NCI-H1436 treated with DMSO at 0.1 percent for 48 hours (cell line): Measurements from ENCODE around the gene MS4A6A.
"Not testable (repeated sequence)": the region's sequence is repeated elsewhere in the genome, so short reads cannot be mapped to it uniquely, and the experiment has no call there.

ENCODE experiments used
- DNase-seq: peaks from one replicate; lab custom pipeline; 2025; lab: John Stamatoyannopoulos, UW

Gene MS4A6A

DNA sequence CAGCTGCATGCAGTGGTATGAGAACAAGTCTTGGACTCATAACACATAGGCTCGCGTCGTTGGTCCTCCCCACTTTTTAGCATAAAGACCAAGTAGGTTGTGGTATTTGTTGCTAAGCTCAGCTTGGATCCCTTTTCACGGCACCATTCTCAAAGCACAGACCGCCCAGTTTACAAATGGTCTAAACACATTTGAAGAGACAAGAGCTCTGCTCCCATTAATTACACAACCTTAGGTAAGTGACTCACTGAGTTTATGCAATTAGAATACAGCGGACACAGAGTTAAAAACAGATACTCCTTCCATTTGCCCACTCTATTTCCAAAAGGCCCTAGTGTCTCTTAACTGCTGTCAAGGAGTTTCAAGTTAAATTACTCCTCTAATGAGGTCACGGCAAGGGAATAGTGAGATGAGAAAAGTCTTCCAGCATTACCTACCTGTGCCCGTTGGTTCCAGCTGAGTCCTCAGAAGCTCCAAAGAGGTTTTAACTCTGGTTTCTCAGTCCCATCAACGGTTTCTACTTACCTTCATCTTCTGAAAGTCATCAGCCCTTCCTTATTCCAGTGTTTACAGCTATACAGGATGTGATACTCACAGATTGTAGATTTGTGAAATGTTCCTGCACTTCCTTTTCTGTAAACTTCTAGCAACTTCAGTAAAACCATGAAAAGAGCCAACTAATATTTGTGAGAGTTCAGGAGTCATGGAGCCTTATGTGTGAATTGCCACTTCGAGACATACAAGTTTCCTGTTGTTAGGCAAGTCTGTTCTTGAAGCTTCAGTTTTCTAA, at the start of gene MS4A6A:
TSS of gene MS4A6A (minus strand) at position 543 of the 790 bp plus-strand sequence. CDS start 1,356 bp downstream, outside the sequence.
- DNase-seq = no peak

GRCh38 chr11:60230681-60231080, 47.8 kb upstream of the MS4A6A start:
- DNase-seq = no peak

DNA sequence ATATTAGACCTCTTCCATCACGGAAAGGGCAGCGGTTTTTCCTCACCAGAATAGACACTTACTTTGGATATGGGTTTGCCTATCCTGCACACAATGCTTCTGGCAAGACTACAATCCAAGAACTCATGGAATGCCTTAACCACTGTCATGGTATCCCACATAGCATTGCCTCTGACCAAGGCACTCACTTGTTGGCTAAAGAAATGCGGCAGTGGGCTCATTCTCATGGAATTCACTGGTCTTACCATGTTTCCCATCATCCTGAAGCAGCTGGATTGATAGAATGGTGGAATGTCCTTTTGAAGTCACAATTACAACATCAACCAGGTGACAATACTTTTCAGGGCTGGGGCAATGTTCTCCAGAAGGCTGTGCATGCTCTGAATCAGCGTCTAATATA, 39.3 kb upstream of the MS4A6A start:
- no peak for DNase-seq

DNA sequence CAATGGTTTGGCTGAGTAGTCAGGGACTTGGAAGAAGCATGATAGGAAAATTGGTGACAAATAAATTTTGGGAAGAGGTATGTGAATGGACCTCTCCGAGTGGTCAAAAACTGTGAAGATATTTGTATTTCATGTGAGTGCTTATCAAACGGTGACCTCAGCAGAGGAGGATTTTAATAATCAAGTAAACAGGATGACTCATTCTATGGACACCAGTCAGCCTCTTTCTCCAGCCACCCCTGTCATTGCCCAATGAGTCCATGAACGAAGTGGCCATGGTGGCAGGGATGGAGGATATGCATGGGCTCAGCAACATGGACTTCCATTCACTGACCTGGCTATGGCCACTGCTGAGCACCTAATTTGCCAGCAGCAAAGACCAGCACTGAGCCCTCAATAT, 38.8 kb upstream of the MS4A6A start:
- no peak for DNase-seq

- DNase-seq = no peak
Measured at GRCh38 chr11:60221181-60221580, 38.3 kb upstream of the MS4A6A start.

GRCh38 chr11:60214386-60214785, 31.5 kb upstream of the MS4A6A start:
- DNase-seq = no peak

- no peak for DNase-seq
Measured at GRCh38 chr11:60211206-60211605, 28.3 kb upstream of the MS4A6A start.

DNA sequence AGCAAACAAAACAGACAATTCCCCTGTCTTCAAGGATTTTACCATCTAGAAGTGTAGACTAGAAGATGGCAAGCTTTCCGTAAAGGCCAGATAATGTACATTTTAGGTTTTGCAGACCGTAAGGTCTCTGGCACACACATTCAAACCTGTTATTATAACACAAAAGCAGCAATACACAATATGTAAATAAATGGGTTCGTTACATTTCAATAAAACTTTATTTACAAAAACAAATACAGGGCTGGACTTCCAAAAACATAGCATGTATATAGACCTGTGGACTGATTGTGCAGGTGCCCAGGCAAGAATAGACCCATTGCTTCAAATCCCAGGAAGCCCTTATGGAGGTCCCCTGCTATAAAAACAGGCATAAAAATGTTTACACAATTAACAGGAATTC, 27.1 kb upstream of the MS4A6A start:
- DNase-seq = no peak

GRCh38 chr11:60208951-60209350, 26.1 kb upstream of the MS4A6A start:
- no peak for DNase-seq

GRCh38 chr11:60208146-60208895, 25.4 kb upstream of the MS4A6A start:
- no peak for DNase-seq

DNA sequence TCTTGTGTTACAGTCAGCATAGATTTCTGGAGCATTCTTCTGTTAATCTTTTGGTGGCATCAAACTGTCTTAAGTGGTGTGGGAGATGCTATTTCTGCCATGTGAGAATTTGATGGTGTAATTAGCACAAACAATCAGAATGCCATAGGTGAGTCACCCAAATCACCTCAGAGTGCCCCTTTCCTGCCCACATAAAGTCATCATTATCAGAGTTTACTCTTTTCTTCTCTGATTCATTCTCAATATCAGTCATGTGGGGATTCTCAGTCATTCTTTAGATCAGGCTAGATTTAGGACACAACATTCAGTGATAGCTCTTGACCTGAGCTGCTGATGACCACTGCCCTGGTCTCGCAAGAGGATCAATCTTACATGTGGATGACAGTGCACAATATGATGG, 23.7 kb upstream of the MS4A6A start:
- no peak for DNase-seq

DNA sequence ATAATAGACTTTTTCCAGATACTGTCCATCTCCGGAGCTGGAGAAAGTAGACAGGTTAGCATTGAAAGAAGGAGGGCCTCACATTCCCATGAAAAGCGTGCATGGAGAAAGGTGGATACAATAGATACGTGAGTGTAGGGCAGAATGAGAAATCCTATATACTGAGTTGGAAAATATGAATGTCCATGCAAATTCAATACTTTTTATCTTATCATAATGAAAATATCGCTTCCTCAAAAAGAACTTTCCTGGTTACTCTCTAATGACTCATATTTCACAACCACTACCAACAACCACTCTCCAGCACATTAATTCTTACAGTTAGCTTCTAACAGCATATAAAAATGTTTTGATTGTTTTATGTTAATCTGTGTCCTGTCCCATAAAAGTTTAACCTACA, 22.0 kb upstream of the MS4A6A start:
- DNase-seq = no peak

DNA sequence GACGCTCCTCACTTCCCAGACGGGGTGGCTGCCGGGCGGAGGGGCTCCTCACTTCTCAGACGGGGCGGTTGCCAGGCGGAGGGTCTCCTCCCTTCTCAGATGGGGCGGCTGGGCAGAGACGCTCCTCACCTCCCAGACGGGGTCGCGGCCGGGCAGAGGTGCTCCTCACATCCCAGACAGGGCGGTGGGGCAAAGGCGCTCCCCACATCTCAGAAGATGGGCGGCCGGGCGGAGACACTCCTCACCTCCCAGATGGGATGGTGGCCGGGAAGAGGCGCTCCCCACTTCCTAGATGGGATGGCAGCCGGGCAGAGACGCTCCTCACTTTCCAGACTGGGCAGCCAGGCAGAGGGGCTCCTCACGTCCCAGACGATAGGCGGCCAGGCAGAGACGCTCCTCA, 18.5 kb upstream of the MS4A6A start:
- DNase-seq = not testable (repeated sequence)

- DNase-seq = no peak
Measured at GRCh38 chr11:60197442-60197841, 14.6 kb upstream of the MS4A6A start.

GRCh38 chr11:60195923-60196368, 13.1 kb upstream of the MS4A6A start:
- no peak for DNase-seq

DNA sequence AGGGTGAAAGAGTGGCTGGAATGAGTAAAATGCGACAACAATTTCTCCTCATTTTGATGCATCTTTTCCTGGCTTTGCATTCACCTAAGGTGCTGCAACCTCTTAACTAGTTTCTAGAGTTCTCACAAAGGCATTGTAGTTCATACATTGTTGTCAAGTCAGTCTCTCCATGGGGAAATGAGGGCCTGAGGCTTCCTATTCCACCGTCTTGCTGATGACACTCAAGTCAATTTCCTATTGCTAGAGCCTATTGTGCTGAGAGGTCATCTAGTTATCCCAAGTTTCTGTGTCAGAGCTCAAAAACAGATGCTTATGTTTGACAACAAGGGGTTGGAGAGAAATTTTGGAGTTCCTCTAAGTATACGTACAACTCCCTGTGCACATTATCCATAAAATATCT, 11.6 kb upstream of the MS4A6A start:
- DNase-seq = no peak

DNA sequence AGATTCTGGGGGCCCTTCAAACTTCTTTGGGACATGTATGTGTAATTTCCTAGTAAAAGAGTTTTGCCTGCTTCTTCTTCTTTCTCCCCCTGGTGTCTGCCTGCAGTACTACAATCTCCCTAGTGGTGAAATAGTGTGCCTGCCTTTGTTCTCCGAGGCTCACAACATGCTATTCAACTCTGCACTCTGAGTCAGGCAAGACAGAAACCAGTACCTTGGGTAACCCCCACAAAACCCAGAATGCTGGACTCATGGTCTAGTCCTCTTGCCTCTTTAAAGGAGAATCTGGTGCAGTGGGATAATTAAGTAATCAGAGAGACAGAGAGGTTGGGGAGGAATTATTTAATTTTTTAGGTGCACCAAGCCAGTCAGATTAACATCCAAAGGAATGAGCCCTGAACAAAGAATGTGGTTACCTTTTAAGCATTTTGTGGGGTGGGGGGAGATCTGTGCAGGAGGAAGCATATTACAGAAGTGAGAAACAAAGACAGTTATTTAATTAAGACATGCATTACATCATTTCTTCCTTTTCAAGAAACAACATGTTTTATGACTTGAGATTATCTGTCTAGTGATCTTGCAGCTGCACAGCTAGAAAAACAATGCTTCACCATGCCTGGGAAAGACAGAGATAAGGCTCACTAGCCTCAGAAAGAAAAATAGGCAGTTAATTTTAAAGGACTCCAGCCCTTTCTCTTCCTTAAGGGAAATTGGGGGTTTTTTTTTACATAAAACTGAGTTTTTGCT, 11.0 kb upstream of the MS4A6A start:
- DNase-seq = no peak

GRCh38 chr11:60192564-60192963, 9.7 kb upstream of the MS4A6A start:
- not testable (repeated sequence) for DNase-seq

GRCh38 chr11:60188481-60188880, 5.6 kb upstream of the MS4A6A start:
- not testable (repeated sequence) for DNase-seq

DNA sequence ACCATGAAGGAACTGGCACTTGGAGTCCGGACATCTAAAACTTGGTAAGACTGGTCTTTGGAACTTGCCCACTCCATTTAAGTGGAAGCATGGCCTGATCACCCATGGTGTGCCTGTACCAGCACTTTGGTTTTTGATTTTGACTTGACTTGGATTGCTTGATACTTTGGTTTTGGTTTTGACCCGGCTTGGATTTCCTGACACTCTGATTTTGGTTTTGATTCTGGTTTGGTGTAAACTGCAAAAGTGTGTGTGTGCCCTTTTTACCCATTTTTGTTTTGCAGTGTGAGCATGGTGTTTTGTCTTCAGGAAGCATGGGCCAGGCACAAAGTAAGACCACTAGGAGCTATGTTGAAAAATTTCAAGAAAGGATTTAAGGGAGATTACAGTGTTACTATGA, 3.2 kb upstream of the MS4A6A start:
- not testable (repeated sequence) for DNase-seq

GRCh38 chr11:60185512-60185827, 2.6 kb upstream of the MS4A6A start:
- DNase-seq = not testable (repeated sequence)

GRCh38 chr11:60184824-60185511, 2.1 kb upstream of the MS4A6A start:
- no peak for DNase-seq
